Measurements from ENCODE around the gene USF3. TPM values are rescaled to one million over a fixed set of nuclear protein-coding genes. Genes with fewer than 3 reads are reported as not detected.

Gene USF3
- total and polyA plus RNA-seq, 2 of the 13 experiments (the other 11 are each of a cell fraction or from before 2014, with no cell fraction given), result 6.3 to 15.2 TPM

GRCh38 chr3:113626503-113627371 lies 69.7 kb downstream of the USF3 start (continued):
- TF ChIP-seq ZNF770 (CRISPR knock-in tag; IDR thresholded peaks at IDR 0.05) (no peak), ETV5 (CRISPR knock-in tag; IDR thresholded peaks at IDR 0.05; ENCODE audit: borderline replicate concordance) (no peak), TRIM24 (CRISPR knock-in tag; IDR thresholded peaks at IDR 0.05) (no peak), ZNF552 (CRISPR knock-in tag; IDR thresholded peaks at IDR 0.05; ENCODE audit: borderline replicate concordance) (no peak), ZNF891 (CRISPR knock-in tag; IDR thresholded peaks at IDR 0.05) (no peak), ZNF282 (IDR thresholded peaks at IDR 0.05; ENCODE audit: partially characterized antibody) (no peak), BCL3 (CRISPR knock-in tag; IDR thresholded peaks at IDR 0.05) (no peak), ZNF883 (CRISPR knock-in tag; IDR thresholded peaks at IDR 0.05; ENCODE audit: not compliant biosample characterization) (no peak), ZMYM4 (CRISPR knock-in tag; IDR thresholded peaks at IDR 0.05) (peak; percentile 41; the same call in 1 of the 2 replicates), SATB2 (CRISPR knock-in tag; IDR thresholded peaks at IDR 0.05) (no peak), NCOA1 (CRISPR knock-in tag; IDR thresholded peaks at IDR 0.05) (no peak), HCFC1 (IDR thresholded peaks at IDR 0.05; ENCODE audit: low read depth, low read length) (no peak), RXRB (CRISPR knock-in tag; IDR thresholded peaks at IDR 0.05; ENCODE audit: borderline replicate concordance) (peak; percentile 15; the same call in 1 of the 2 replicates), DBP (CRISPR knock-in tag; IDR thresholded peaks at IDR 0.05; ENCODE audit: not compliant biosample characterization) (no peak), ZNF781 (CRISPR knock-in tag; IDR thresholded peaks at IDR 0.05; ENCODE audit: borderline replicate concordance, not compliant biosample characterization) (no peak), BRCA1 (CRISPR knock-in tag; IDR thresholded peaks at IDR 0.05) (no peak), HMGXB4 (CRISPR knock-in tag; IDR thresholded peaks at IDR 0.05; ENCODE audit: borderline replicate concordance in 1 of 2, low read depth in 1 of 2) (peak in 1 of 2 experiments; percentile 64; a peak in 1 of 4 replicates), EED (CRISPR knock-in tag; IDR thresholded peaks at IDR 0.05) (no peak), ZBTB39 (CRISPR knock-in tag; IDR thresholded peaks at IDR 0.05) (no peak), NKX3-1 (CRISPR knock-in tag; IDR thresholded peaks at IDR 0.05) (no peak), ZNF326 (CRISPR knock-in tag; IDR thresholded peaks at IDR 0.05; ENCODE audit: borderline replicate concordance) (no peak)
